SW 1271 (cell line): Measurements from ENCODE around the gene POU5F1.
"Not testable (repeated sequence)": the region's sequence is repeated elsewhere in the genome, so short reads cannot be mapped to it uniquely, and the experiment has no call there.

Experiments used
- DNase-seq, 2 experiments: peaks; one replicate each; lab custom pipeline; 2025; lab: John Stamatoyannopoulos, UW

Gene POU5F1

DNA sequence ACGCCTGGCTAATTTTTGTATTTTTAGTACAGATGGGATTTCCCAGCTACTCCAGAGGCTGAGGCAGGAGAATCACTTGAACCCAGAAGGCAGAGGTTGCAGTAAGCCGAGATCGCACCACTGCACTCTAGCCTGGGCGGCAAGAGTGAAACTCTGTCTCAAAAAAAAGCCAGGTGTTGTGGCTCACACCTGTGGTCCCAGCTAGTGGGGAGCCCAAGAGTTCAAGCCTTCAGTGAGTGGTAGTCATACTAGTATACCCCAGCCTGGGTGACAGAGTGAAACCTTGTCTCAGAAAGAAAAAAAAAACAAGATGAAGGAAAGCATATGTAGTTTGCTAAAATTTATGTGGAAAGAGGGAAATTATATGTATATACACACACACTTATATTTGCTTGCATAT is 20.0 kb upstream of the POU5F1 start:
- no peak for DNase-seq

DNA sequence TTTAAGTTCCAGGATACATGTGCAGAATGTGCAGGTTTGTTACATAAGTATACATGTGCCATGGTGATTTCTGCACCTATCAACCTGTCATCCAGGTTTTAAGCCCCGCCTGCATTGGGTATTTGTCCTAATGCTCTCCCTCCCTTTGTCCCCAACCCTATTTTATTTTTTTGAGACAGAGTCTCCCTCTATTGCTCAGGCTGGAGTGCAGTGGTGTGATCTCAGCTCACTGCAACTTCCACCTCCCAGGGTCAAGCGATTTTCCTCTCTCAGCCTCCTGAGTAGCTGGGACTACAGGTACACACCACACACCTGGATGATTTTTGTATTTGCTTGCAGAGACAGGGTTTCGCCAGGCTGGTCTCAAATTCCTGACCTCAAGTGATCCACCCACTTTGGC is 18.7 kb upstream of the POU5F1 start:
- not testable (repeated sequence) for DNase-seq

DNA sequence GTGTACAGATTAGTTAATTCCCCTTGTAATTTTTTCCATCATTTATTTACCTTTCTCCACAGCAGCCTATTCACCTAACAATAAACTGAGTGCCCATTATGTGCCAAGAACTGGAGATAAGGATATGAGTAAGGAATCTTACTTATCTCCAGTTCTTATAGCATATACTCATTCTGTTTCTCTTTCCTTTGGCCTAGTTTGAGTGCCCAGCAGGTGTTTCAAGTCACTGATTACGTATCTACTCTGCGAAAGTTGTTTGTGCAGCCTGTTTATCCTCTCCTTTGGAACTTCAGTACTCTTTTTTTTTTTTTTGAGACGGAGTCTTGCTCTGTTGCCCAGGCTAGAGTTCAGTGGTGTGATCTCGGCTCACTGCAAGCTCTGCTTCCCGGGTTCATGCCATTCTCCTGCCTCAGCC is 17.3 kb upstream of the POU5F1 start:
- no peak for DNase-seq

DNA sequence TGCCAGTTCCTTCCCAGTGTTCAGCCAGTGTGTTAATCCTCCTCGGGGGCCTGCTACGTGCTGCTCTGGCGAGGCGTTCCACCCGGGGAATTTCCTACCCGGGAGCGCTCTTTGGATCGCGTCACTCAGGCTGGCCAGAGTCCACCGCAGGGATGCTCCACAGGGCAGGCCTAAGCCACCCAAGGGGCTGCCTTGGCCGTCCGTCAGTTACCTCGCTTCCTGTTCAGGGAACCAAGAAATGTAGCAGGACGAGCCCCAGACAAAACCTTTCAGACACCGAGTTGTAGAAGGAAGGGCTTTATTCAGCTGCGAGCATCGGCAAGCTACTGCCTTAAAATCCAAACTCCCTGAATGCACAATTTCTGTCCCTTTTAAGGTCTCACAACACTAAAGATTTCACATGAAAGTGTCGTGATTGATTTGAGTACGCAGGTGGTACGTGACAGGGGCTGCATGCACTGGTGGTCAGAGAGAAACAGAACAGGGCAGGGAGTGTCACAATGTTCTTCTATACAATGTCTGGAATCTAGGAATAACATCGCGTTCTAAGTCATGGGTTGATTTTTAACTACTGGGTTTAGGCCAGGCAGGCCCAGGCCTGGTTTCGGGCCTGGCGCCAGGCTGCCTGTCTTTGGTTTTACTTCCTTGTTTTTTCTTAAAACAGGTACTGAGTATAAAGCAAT is 15.7 kb upstream of the POU5F1 start:
- DNase-seq: no peak

DNA sequence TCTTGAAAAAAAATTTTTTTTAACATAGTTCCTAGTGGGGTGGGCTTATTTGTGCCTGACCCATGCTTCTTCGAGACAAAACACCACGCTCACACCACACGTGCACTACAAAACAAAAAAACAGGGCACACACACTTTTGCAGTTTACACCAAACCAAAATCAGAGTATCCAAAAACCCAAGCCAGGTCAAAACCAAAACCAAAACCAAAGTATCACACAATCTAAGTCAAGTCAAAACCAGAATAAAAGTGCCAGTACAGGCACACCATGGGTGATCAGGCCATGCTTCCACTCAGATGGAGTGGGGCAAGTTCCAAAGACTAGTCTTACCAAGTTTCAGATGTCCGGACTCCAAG is 15.2 kb upstream of the POU5F1 start:
- DNase-seq: not testable (repeated sequence)

DNA sequence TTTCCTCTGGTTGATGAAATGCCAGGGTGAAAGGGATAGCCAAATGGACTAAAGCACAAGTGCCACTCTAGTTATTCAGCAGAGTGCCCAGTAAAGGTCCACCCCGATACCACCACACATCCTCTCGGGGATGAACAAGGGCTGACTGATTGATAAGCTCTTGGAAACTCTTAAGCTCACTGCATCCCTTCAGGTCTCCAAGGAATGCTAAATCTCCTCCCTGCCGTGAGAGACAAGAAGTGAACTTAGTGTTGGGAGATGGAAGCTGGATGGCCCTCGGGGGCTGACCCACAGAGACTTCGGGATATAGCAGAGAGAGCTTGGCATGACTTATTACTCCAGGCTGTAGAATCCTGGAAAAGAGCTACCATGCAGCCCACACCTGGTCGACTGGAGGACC is 13.4 kb upstream of the POU5F1 start:
- not testable (repeated sequence) for DNase-seq

DNA sequence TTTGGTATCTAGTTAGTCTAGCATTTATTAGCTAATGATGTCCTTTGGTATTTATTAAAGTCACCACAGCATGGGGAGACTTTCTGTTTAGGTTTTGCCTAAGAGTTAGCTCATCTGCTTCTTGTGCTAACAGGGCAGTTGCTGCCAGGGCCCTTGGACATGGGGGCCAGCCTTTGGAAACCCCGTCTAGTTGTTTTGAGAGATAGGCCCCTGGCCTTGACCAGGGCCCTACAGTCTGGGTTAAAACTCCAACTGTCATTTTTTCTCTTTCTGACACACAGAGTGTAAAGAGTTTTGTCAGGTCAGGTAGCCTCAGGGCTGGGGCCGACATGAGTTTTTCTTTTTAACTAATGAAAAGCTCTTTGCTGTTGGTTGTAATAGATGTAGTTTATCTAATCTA is 12.8 kb upstream of the POU5F1 start:
- DNase-seq: not testable (repeated sequence)

DNA sequence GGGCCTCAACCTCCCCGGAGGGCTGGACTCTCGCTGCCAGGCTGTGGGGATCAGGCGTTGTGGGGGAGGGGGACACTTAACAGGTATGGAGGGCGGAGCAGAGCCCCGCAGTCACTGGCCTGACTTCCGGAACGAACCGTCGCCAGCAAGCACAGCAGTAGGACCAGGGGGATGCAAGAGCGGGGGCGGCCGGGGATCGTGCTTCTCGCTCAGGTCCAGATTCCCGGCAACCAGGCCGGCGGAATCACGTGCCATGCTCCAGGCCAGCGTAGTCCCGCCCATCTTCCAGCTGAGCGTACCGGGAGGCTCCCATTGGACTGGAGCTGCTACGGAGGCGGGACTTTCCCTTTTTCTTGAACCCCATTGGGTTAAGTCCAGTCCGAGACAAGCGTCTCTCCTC is 10.0 kb upstream of the POU5F1 start:
- DNase-seq: no peak

DNA sequence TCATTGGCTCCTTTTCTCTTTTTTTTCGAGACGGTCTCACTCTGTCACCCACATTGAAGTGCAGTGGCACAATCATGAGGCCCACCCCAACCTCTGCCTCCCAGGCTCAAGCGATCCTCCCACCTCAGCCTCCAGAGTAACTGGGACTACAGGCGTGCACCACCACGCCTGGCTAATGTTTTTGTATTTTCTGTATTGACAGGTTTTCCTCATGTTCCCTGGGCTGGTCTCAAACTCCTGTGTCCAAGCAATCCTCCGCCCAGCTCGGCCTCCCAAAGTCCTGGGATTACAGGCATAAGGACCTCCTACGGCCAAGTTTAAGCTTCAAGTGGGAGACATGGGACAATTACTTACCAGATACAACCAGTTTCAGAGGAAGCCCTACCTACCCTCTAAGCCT is 9.4 kb upstream of the POU5F1 start:
- DNase-seq: no peak

DNA sequence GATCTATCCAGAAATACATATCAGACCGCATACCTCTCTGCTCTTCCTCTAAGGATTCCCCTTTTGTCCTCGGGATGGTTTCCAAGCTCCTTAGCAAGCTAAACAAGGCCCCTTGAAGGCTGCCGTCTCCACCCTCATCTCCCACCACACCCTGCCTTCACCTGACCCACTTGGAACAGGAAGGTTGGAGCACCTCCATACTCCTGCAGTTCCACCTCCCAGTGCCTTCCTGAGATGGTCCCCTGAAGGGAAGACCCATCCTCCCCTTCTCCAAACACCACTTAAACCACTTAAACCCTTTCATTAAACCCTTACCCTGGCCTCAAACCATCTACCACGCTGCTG is 8.5 kb upstream of the POU5F1 start:
- no peak for DNase-seq

DNA sequence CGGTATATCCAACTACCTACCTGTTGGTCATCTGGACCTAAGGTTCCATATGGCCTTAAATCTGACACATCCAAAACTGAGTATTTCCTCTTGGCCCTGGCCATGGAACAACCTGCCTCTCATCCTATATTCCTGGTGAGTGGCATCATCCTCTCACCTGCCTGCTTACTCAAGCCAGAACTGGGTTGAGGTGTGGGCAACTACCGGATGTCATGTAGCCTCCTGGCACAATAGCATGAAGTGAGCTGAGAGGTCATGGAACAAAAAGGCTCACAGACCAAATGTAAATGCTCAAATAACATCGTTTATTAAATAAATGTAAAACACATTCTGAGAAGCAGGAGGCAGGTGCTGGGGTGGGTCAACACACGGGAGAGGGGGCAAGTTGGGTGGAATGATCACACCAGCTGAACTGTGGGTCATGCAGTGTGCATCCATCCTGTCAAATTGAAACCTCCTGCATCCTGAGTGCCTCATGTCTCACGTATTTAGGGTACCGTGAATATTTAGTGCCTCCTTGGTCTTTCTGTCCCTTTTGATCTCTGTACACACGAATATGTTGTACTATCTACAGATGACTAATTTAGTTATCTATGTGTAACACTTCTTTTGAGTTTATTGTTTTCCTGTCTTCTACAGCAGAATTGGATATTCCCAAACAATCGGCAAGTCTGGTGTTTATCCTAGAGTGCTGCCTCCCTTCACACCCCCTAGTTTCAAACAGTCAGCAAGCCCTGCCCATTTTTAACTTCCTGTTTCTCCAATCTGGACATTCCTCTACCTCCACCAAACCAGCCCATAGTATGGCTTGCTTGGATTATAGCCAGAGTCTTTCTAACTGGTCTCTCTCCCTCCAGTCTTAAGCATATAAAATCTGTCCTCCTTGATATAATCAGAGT is 7.9 kb upstream of the POU5F1 start:
- no peak for DNase-seq

DNA sequence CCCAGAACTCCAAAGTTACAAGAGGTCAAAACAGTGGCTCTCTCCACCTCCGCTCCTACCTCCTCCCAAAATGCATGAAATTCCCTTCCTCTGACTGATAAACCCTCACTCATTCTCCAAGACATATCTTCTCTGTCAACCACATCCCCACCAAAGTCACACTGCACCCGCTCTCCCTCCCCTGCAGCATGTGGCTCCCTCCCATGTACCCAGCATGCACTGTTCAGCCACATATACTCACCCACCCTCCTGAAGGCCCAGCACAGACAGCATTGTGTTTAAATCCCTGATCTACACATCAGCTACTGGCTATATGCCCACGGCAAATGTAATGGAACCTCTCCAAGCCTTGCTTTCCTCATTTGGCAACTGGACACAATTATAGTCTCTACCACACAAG is 5.5 kb upstream of the POU5F1 start:
- no peak for DNase-seq

DNA sequence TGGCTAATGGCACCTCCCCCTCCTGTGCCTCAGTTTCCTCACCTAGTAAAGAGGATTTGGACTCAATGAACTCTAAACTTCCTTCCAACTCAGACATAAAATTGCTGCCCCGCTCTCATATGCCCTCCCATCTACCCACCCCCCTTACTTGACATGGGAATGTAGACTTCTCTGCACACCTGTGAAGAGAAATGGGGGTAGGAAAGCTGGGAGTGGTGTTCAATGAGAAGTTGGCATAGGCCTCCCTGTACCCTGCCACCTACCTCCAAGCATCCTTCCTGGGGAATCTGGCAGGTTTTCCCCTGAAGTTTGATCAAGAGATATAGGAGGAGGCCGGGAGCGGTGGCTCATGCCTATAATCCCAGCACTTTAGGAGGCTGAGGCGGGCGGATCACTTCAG is 3.9 kb upstream of the POU5F1 start:
- DNase-seq: no peak

DNA sequence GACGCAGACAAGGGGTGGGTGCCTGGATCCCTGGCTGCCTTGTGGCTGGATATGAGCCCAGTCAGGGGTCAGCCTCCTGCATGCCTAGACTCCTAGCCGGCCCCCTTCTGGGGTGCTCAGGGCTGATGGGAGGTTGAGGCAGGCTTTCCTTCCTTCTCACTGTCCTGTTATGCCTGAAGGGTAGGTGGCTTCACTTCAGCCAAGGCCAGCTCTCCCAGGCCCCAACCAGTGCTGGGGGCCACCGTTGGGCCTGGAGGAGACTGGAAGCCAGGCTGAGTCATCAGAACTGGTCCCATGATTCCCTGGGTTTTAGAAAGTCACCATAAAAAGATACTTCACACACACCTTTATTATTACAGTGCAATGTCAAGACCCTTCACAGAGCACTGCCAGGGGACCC is 2.9 kb upstream of the POU5F1 start:
- no peak for DNase-seq

DNA sequence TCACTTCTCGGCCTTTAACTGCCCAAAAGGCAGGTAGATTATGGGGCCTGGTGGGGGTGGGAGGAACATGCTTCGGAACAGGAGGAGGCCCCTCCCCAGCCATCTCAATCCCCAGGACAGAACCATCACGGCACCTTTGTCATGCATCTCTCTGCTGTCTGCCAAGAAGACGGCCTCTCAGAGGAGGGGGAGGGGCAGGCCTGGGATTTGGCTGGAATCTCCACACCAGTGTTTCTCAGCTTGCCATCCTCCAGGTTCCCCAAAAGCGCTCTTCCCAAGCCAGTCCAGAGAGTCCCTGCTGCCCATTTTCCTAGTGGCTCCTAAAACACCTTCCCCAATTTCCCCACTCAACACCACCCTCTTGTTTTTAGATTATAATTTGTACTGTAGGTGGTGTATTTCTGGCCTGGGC is 2.5 kb upstream of the POU5F1 start:
- no peak for DNase-seq

DNA sequence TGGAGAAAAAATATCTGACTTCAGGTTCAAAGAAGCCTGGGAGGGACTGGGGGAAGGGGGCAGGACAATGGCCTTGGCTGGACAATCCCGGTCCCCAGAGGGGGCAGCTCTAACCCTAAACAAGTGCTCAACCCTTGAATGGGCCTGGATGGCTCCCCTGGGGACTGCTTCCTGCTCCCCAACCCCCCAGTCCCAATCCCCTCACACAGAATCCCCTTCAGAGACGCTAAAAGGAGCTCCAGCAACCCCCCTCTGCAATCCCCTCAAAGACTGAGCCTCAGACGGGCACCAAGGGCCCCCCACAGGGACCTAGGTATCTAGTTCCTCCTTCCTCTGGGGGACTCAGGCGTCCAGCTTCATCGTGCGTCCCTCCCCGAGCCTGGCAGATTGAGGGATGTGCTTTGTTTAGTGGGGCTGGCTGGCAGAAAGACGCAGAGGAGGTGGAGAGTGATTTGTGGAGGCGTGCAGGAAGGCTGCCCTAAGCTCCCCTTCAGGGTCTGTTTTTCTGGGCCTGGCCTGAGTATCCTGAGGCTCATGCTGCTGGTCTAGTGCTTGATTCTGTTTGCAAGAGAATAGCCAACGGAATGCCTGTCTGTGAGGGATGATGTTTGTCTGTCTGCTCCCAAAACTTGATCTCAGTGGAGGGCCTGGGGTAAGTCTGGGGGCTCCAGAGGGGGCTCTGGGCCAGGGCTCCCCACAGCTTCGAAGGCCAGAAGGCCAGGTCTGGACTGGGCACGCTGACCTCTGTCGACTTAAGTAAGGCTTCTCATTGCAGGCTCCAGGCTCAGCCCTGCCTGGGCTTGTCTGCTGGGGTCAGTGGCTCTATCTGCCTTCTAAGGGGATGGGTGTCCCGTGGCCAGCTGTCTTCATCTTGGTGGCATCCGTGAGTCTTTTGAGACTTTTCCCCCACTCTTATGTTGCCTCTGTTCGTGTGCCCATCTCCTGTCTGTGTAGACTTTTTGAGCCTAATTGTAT is 1.7 kb upstream of the POU5F1 start:
- no peak for DNase-seq

DNA sequence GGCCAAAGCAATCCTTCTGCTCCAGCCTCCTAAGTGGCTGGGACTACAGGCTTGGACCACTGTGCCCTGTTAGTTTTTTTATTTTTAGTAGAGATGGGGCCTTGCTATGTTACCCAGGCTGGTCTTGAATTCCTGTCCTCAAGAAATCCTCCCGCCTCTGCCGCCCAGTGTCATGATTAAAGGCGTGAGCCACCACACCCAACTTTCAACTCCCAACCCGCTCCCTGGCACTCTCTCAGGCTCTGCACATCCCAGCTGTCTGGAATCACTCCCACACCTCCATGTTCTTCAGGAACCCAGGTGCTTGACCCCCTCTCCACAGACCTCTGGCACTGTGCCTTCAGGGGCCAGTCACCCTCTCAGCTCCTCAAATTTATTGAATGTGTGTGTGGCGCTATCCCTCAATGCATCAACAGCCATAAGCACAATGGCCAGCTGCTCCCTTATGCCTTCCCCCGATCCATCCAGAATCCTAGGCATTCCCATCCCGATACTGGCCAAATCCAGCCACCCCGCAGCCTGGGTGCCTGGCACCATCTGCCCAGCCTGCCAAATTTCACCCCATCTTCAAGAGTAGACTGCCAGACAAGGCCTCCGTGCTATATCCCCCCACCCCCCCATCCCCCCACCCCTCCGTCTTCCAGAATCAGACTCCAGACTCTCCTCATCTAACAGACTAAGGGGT is 647 bp upstream of the POU5F1 start:
- no peak for DNase-seq

DNA sequence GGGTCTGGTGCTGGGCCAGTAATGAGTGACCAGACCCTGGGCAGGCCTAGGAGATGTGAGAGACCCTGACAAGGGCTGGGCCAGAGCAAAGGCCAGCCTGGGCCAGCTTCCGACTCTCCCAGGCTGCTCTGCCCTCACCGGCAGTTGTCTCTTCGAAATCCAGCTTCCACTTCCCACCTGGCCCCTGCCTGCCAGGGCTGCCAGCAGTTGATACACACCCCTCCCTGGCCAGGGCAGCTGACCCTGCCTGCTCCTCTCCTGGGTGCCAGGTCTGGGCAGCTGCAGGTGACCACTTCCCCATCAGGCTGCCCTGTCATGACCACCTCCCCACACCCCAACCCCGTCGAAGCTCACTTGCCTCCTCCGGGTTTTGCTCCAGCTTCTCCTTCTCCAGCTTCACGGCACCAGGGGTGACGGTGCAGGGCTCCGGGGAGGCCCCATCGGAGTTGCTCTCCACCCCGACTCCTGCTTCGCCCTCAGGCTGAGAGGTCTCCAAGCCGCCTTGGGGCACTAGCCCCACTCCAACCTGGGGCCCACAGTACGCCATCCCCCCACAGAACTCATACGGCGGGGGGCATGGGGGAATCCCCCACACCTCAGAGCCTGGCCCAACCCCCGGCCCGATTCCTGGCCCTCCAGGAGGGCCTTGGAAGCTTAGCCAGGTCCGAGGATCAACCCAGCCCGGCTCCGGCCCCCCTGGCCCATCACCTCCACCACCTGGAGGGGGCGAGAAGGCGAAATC is 453 bp downstream of the POU5F1 start:
- DNase-seq: not testable (repeated sequence)

DNA sequence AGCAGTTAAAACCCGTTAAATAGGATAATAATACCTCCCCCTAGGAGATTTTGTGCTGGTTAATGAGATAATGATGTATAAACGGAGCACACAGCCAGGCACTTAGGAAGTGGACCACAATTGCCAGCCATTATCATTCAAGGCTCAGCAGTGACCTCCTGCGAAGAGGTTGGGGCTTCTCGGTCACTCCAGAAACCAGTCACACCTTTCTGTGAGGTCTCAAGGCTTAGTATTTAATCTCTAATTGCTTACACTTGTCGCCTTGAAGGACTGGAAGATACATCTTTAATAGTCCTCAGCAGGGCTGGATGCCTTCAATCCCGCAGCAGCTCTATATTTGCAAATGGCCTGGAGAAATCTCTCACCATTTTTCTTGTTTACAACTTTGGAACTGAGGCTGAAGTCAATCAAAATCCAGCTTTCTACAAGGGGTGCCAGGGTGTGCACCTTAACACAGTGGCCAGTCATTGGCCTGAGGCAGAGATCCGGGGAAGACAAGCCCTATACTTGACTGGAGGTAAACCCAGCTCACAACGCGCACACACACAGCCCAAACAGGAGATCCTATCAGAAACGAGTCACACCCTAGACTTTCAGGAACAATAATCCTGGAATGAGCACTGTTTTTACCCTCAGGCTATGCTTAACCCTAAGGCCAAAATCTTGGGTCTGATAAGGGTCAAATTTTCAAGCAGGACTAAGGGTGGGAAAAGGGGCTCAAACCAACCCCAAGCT is 1.2 kb downstream of the POU5F1 start:
- no peak for DNase-seq

DNA sequence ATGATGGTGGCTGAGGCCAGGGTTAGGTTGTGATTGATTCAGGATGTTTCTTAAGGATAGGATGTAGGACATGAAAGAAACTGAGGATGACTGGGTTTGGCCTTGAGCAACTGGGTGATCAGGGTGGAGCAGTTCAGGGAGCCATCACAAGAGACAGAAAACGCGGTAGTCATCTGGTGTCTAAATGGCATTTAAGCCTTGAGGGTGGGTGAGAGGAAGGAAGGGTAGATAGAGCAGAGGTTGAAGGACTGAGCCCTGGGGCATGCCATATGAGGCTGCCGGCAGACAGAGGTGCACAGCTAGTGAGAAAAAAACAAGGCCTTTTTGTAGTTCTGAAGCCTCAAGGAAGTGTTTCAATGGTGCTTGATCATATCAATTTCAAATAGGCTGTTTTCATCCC is 1.9 kb downstream of the POU5F1 start:
- no peak for DNase-seq

DNA sequence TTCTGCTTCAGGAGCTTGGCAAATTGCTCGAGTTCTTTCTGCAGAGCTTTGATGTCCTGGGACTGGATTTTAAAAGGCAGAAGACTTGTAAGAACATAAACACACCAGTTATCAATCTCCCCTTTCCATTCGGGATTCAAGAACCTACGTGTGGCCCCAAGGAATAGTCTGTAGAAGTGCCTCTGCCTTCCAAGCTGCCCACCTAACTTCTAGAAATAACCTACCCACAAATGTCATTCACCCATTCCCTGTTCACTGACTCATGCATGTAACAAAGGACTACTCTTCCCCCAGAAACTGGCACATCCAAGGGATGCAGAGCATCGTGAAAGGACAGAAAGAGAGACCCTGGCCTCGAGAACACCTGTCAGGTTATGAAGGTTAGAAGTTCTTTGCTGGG is 4.5 kb downstream of the POU5F1 start:
- no peak for DNase-seq
